GM23338 (cell line): ENCODE data around the gene FHAD1. TPM values are rescaled to one million over a fixed set of nuclear protein-coding genes. Genes with fewer than 3 reads are reported as not detected.

ENCODE experiments used
- ATAC-seq: fragments of 200-7000 bp; cut with Tn5 transposase; 3 replicates; pipeline ENCODE4 v1.9.1; 2020
- DNase-seq: peaks from one replicate; pipeline ENCODE4 v3.0.0-alpha.2; 2015; ENCODE audit warnings: low spot score
- H2AFZ ChIP-seq: fragments of 200-600 bp; sonication (generic); 2 replicates; pipeline ENCODE4 v1.8.0; 2016; ENCODE audit warnings: antibody characterized with exemption, mild to moderate bottlenecking, moderate library complexity
- H3F3A ChIP-seq: fragments of 200-600 bp; sonication (generic); replicated peaks from 2 replicates; pipeline ENCODE4 v1.8.0; 2017; ENCODE audit warnings: antibody characterized with exemption, mixed run types, low read depth
- H3K27ac ChIP-seq: fragments of 200-600 bp; sonication (generic); 2 replicates; pipeline ENCODE4 v1.6.1; 2016; ENCODE audit warnings: low read depth
- H3K27me3 ChIP-seq: fragments of 200-600 bp; sonication (generic); 2 replicates; pipeline ENCODE4 v1.8.0; 2016; ENCODE audit warnings: mild to moderate bottlenecking, mixed run types, moderate library complexity; ENCODE audit not compliant: insufficient read depth
- H3K36me3 ChIP-seq: fragments of 200-600 bp; sonication (generic); 2 replicates; pipeline ENCODE4 v1.8.0; 2016; ENCODE audit warnings: mild to moderate bottlenecking; ENCODE audit not compliant: insufficient read depth
- H3K4me1 ChIP-seq: fragments of 200-600 bp; sonication (generic); 2 replicates; pipeline ENCODE4 v1.8.0; 2016; ENCODE audit warnings: mild to moderate bottlenecking, moderate library complexity; ENCODE audit not compliant: insufficient read depth
- H3K4me2 ChIP-seq: fragments of 200-600 bp; sonication (generic); 2 replicates; pipeline ENCODE4 v1.7.1; 2017; ENCODE audit warnings: mixed run types
- H3K4me3 ChIP-seq: fragments of 200-600 bp; sonication (generic); 2 replicates; pipeline ENCODE4 v1.6.1; 2016; ENCODE audit warnings: mixed run types
- H3K79me2 ChIP-seq: fragments of 200-600 bp; sonication (generic); replicated peaks from 2 replicates; pipeline ENCODE4 v1.8.0; 2017; ENCODE audit warnings: mild to moderate bottlenecking; ENCODE audit not compliant: insufficient read depth
- H3K9me2 ChIP-seq: fragments of 200-600 bp; sonication (generic); 2 replicates; pipeline ENCODE4 v1.8.0; 2017; ENCODE audit not compliant: insufficient read depth
- H4K20me1 ChIP-seq: fragments of 200-600 bp; sonication (generic); replicated peaks from 2 replicates; pipeline ENCODE4 v1.8.0; 2017; ENCODE audit warnings: mild to moderate bottlenecking; ENCODE audit not compliant: insufficient read depth
- H3K27ac Mint-ChIP-seq: 2 replicates; pipeline ENCODE4 v1.8.0; 2020; ENCODE audit warnings: inconsistent platforms, mild to moderate bottlenecking, moderate library complexity, mixed read lengths
- H3K27me3 Mint-ChIP-seq: 3 replicates; pipeline ENCODE4 v1.8.0; 2022; ENCODE audit warnings: low read depth, mild to moderate bottlenecking, moderate library complexity, mixed read lengths, inconsistent platforms; ENCODE audit not compliant: insufficient read depth, poor library complexity
- H3K36me3 Mint-ChIP-seq: 3 replicates; pipeline ENCODE4 v1.8.0; 2021; ENCODE audit warnings: low read depth, mild to moderate bottlenecking, inconsistent platforms, moderate library complexity, mixed read lengths
- H3K4me1 Mint-ChIP-seq: 3 replicates; pipeline ENCODE4 v1.8.0; 2020; ENCODE audit warnings: mild to moderate bottlenecking, inconsistent platforms, mixed read lengths
- H3K4me3 Mint-ChIP-seq: 3 replicates; pipeline ENCODE4 v1.8.0; 2021; ENCODE audit warnings: moderate library complexity, mild to moderate bottlenecking, inconsistent platforms, mixed read lengths
- H3K9me3 Mint-ChIP-seq: 3 replicates; pipeline ENCODE4 v1.8.0; 2020; ENCODE audit warnings: moderate library complexity, mild to moderate bottlenecking, inconsistent platforms, mixed read lengths
- CREB1 ChIP-seq: fragments of 250-450 bp; sonication (Bioruptor Pico); IDR thresholded peaks from 2 replicates; pipeline ENCODE4 v1.5.0; 2020; ENCODE audit warnings: low read depth, mild to moderate bottlenecking, moderate library complexity
- EZH2 ChIP-seq: fragments of 200-600 bp; sonication (generic); IDR thresholded peaks from one replicate; pipeline ENCODE4 v1.8.0; 2017; ENCODE audit warnings: antibody characterized with exemption, mild to moderate bottlenecking, low read depth; ENCODE audit not compliant: unreplicated experiment
- JUNB ChIP-seq: IDR thresholded peaks from one replicate; pipeline ENCODE4 v1.6.1; 2016; ENCODE audit warnings: antibody characterized with exemption; ENCODE audit not compliant: unreplicated experiment
- NANOG ChIP-seq: IDR thresholded peaks from 2 replicates; pipeline ENCODE4 v1.6.1; 2016; ENCODE audit warnings: antibody characterized with exemption, borderline replicate concordance
- POLR2AphosphoS5 ChIP-seq: IDR thresholded peaks from 2 replicates; pipeline ENCODE4 v1.6.1; 2016; ENCODE audit warnings: antibody characterized with exemption, low read depth
- STAT1 ChIP-seq: IDR thresholded peaks from one replicate; pipeline ENCODE4 v1.6.1; 2016; ENCODE audit warnings: antibody characterized with exemption; ENCODE audit not compliant: unreplicated experiment
- ZNF331 ChIP-seq: fragments of 250-450 bp; sonication (Bioruptor Pico); IDR thresholded peaks from 2 replicates; pipeline ENCODE4 v1.5.0; 2020; ENCODE audit warnings: low read depth, mild to moderate bottlenecking, moderate library complexity
- polyA plus RNA-seq: library from polyadenylated mRNA; unstranded; fragments of >200 nt; fragmentation: Nextera tagmentation; extraction: Ambion mirVana; gene quantifications from 2 replicates; pipeline ENCODE4 v1.2.1, GENCODE V29; 2016
- total RNA-seq: library from RNA; depleted of rRNA; stranded (reverse); fragments of >200 nt; shearing (Covaris generic); gene quantifications from 2 replicates; pipeline ENCODE4 v1.2.3, GENCODE V29; 2014
- TF ChIP-seq, protein P1 (sequence below), 2 experiments: fragments of 200-600 bp in 1 of 2; sonication (generic) in 1 of 2; conservative IDR thresholded peaks; 2 replicates each; pipeline versions ENCODE4 v1.5.1 to v1.6.1; 2016 to 2017; ENCODE audit warnings: antibody characterized with exemption in 2 of 2, low read depth in 2 of 2, mild to moderate bottlenecking in 2 of 2, moderate library complexity in 1 of 2
- TF ChIP-seq, protein P2 (sequence below): IDR thresholded peaks from one replicate; pipeline ENCODE4 v1.6.1; 2018; ENCODE audit warnings: antibody characterized with exemption; ENCODE audit not compliant: unreplicated experiment
- TF ChIP-seq, protein P3 (sequence below): IDR thresholded peaks from 2 replicates; pipeline ENCODE4 v1.6.1; 2016; ENCODE audit warnings: antibody characterized with exemption

FHAD1 gene
- total and polyA plus RNA-seq, 2 experiments from 2014 or later, result 1.8 to 3.3 TPM

DNA sequence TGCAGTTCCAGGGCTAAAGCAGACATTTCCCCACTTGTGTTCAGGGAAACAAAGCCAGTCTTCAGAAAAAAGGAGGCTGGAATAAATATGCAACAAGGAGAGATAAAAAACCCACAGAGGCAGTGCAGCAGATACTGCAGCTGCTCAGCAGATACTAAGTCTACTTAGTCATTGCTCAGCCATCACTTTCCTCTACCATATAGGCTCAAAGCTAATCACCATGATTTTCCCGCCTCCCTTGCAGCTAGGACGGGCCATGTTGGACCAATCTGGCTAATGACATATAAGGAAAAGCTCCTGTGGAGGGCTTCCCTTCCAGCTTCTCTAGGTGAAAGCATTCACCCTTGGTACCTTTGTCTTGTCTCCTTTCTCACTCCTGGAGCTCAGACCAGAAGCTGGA, 152.7 kb downstream of the FHAD1 start (continued):
- no peak for TF ChIP-seq ZNF331 (CRISPR knock-in tag)
- TF ChIP-seq, protein P1, sequence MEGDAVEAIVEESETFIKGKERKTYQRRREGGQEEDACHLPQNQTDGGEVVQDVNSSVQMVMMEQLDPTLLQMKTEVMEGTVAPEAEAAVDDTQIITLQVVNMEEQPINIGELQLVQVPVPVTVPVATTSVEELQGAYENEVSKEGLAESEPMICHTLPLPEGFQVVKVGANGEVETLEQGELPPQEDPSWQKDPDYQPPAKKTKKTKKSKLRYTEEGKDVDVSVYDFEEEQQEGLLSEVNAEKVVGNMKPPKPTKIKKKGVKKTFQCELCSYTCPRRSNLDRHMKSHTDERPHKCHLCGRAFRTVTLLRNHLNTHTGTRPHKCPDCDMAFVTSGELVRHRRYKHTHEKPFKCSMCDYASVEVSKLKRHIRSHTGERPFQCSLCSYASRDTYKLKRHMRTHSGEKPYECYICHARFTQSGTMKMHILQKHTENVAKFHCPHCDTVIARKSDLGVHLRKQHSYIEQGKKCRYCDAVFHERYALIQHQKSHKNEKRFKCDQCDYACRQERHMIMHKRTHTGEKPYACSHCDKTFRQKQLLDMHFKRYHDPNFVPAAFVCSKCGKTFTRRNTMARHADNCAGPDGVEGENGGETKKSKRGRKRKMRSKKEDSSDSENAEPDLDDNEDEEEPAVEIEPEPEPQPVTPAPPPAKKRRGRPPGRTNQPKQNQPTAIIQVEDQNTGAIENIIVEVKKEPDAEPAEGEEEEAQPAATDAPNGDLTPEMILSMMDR (conservative IDR thresholded peaks at IDR 0.05; ENCODE audit: low read depth in 2 of 2), result no peak
- no peak for TF ChIP-seq EZH2

GRCh38 chr1:15400627-15401026, 153.6 kb downstream of the FHAD1 start:
- H3K4me2 ChIP-seq, result no peak overlapping the region
- TF ChIP-seq, protein P2, sequence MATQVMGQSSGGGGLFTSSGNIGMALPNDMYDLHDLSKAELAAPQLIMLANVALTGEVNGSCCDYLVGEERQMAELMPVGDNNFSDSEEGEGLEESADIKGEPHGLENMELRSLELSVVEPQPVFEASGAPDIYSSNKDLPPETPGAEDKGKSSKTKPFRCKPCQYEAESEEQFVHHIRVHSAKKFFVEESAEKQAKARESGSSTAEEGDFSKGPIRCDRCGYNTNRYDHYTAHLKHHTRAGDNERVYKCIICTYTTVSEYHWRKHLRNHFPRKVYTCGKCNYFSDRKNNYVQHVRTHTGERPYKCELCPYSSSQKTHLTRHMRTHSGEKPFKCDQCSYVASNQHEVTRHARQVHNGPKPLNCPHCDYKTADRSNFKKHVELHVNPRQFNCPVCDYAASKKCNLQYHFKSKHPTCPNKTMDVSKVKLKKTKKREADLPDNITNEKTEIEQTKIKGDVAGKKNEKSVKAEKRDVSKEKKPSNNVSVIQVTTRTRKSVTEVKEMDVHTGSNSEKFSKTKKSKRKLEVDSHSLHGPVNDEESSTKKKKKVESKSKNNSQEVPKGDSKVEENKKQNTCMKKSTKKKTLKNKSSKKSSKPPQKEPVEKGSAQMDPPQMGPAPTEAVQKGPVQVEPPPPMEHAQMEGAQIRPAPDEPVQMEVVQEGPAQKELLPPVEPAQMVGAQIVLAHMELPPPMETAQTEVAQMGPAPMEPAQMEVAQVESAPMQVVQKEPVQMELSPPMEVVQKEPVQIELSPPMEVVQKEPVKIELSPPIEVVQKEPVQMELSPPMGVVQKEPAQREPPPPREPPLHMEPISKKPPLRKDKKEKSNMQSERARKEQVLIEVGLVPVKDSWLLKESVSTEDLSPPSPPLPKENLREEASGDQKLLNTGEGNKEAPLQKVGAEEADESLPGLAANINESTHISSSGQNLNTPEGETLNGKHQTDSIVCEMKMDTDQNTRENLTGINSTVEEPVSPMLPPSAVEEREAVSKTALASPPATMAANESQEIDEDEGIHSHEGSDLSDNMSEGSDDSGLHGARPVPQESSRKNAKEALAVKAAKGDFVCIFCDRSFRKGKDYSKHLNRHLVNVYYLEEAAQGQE, result no peak
- TF ChIP-seq, protein P3, sequence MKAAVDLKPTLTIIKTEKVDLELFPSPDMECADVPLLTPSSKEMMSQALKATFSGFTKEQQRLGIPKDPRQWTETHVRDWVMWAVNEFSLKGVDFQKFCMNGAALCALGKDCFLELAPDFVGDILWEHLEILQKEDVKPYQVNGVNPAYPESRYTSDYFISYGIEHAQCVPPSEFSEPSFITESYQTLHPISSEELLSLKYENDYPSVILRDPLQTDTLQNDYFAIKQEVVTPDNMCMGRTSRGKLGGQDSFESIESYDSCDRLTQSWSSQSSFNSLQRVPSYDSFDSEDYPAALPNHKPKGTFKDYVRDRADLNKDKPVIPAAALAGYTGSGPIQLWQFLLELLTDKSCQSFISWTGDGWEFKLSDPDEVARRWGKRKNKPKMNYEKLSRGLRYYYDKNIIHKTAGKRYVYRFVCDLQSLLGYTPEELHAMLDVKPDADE, result no peak
- TF ChIP-seq, protein P1 (conservative IDR thresholded peaks at IDR 0.05; ENCODE audit: low read depth in 2 of 2), result no peak
- no peak for TF ChIP-seq CREB1 (CRISPR knock-in tag)
- TF ChIP-seq STAT1, result no peak
- no peak for TF ChIP-seq NANOG
- no peak for TF ChIP-seq POLR2AphosphoS5
- no peak for TF ChIP-seq ZNF331 (CRISPR knock-in tag)
- TF ChIP-seq JUNB, result no peak
- no peak for TF ChIP-seq EZH2

More at GRCh38 chr1:15400627-15401026, 153.6 kb downstream of the FHAD1 start:
- Histone ChIP-seq H3K79me2 (no peaks in the 10 kb centered on the region), H3F3A (no peaks in the 10 kb centered on the region), H2AFZ (no peak overlapping the region; the same call in 1 of the 2 replicates), H3K36me3 (no peaks in the 10 kb centered on the region), H3K27me3 (no peaks in the 10 kb centered on the region), H3K4me1 (no peaks in the 10 kb centered on the region), H4K20me1 (no peaks in the 10 kb centered on the region), H3K4me3 (no peak overlapping the region), H3K9me2 (no peaks in the 10 kb centered on the region), H3K27ac (no peak overlapping the region)
- DNase-seq, result no peak
- no peak overlapping the region for H3K4me3 Mint-ChIP-seq
- no peak for ATAC-seq
- H3K27me3 Mint-ChIP-seq, result no peaks in the 10 kb centered on the region
- H3K27ac Mint-ChIP-seq, result no peak overlapping the region
- peaks cover 24% of the 10 kb centered on the region for H3K9me3 Mint-ChIP-seq
- H3K36me3 Mint-ChIP-seq, result peaks cover 13% of the 10 kb centered on the region
- H3K4me1 Mint-ChIP-seq, result no peaks in the 10 kb centered on the region; the same call in 2 of the 3 replicates
